Mesangial cell (primary cell): ENCODE results near the gene DNAJB14. TPM values are rescaled to one million over a fixed set of nuclear protein-coding genes. Genes with fewer than 3 reads are reported as not detected.

Experiments
- total RNA-seq: library from RNA; depleted of rRNA; stranded (reverse); fragments of >200 nt; gene quantifications from 2 replicates; pipeline ENCODE4 v1.2.3, GENCODE V29; 2015

The DNAJB14 gene
- 8.1 and 10.0 TPM in 2 replicates for total RNA-seq

GRCh38 chr4:99946356-99947189 lies at the start of gene DNAJB14:
TSS of gene DNAJB14 (minus strand) at chr4:99946618. CDS start at chr4:99946571, 47 bp downstream.

GRCh38 chr4:99949999-99950912 lies 3.8 kb upstream of the DNAJB14 start, which contains the start of gene H2AZ1:
TSS of gene H2AZ1 (minus strand) at chr4:99950275. CDS start at chr4:99950170, 105 bp downstream.

GRCh38 chr4:99894161-99894997 lies 52.0 kb downstream of the DNAJB14 start, which contains the start of gene LAMTOR3:
TSS of gene LAMTOR3 (minus strand) at chr4:99894427. CDS start at chr4:99893963, 464 bp downstream.

Other genes starting within 250 kb of the DNAJB14 start
- under 0.01 TPM in 1 of 2 replicates, not detected in the other for gene DAPP1, start 129.8 kb downstream of the DNAJB14 start, total RNA-seq
- 24.1 and 33.2 TPM in 2 replicates for gene LAMTOR3, start 52.2 kb downstream of the DNAJB14 start, total RNA-seq
- gene H2AZ1, start 3.7 kb upstream of the DNAJB14 start, total RNA-seq: 126 and 746 TPM in 2 replicates
- gene DDIT4L, start 243.8 kb upstream of the DNAJB14 start, total RNA-seq: 0.16 and 0.38 TPM in 2 replicates